Ishikawa (cell line): Measurements from ENCODE around the gene ANKRD28.

ENCODE experiments used
- CEBPB ChIP-seq: IDR thresholded peaks from 2 replicates; pipeline ENCODE4 v1.6.1; 2012
- CREB1 ChIP-seq: IDR thresholded peaks from 2 replicates; pipeline ENCODE4 v1.6.1; 2012; ENCODE audit warnings: low read depth
- EGR1 ChIP-seq: IDR thresholded peaks from 2 replicates; pipeline ENCODE4 v1.6.1; 2012
- EP300 ChIP-seq: IDR thresholded peaks from 2 replicates; pipeline ENCODE4 v1.6.1; 2012; ENCODE audit warnings: borderline replicate concordance
- FOXM1 ChIP-seq: IDR thresholded peaks from 2 replicates; pipeline ENCODE4 v1.6.1; 2012; ENCODE audit warnings: low read depth, borderline replicate concordance
- NFIC ChIP-seq: IDR thresholded peaks from 2 replicates; pipeline ENCODE4 v1.6.1; 2012
- RAD21 ChIP-seq: IDR thresholded peaks from 2 replicates; pipeline ENCODE4 v1.6.1; 2012; ENCODE audit warnings: low read depth
- TAF1 ChIP-seq: IDR thresholded peaks from 2 replicates; pipeline ENCODE4 v1.6.1; 2012; ENCODE audit warnings: low read depth, mild to moderate bottlenecking
- TCF12 ChIP-seq: IDR thresholded peaks from 2 replicates; pipeline ENCODE4 v1.6.1; 2012; ENCODE audit warnings: low read depth
- TEAD4 ChIP-seq: IDR thresholded peaks from 2 replicates; pipeline ENCODE4 v1.6.1; 2012
- YY1 ChIP-seq: IDR thresholded peaks from 2 replicates; pipeline ENCODE4 v1.6.1; 2012; ENCODE audit warnings: low read depth
- ZBTB7A ChIP-seq: IDR thresholded peaks from 2 replicates; pipeline ENCODE4 v1.6.1; 2012; ENCODE audit warnings: low read depth
- TF ChIP-seq, protein P1 (sequence below): IDR thresholded peaks from 2 replicates; pipeline ENCODE4 v1.6.1; 2012
- TF ChIP-seq, protein P2 (sequence below): IDR thresholded peaks from 2 replicates; pipeline ENCODE4 v1.6.1; 2012
- TF ChIP-seq, protein P3 (sequence below): IDR thresholded peaks from 2 replicates; pipeline ENCODE4 v1.6.1; 2012; ENCODE audit warnings: low read depth, mild to moderate bottlenecking

ANKRD28 gene

DNA sequence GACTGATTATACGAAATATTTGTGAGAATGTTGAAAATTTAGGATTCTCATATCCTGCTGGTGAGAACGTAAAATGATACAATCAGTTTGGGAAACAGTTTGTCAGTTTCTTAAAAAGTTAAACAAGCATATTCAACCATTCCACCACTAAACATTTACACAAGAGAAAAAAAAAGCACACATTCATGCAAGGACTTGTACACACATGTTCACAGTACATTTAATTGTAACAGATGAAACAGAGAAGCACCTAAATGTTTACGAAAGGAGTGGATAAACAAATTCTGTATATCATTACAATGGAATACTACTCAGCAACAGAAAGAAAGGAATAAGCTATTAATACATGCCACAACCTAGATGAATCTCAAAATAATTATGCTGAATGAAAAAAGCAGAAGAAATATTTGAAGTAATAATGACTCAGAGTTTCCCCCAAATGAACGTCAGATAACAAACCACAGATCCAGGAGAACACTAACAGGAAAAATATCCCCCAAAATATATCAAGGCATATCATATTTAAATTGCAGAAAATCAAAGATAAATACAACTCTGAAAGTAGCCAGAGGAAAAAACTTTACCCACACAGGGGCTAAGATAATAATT is 14.3 kb downstream of the ANKRD28 start:
- TF ChIP-seq NFIC (no peak), EP300 (no peak), FOXM1 (no peak)

DNA sequence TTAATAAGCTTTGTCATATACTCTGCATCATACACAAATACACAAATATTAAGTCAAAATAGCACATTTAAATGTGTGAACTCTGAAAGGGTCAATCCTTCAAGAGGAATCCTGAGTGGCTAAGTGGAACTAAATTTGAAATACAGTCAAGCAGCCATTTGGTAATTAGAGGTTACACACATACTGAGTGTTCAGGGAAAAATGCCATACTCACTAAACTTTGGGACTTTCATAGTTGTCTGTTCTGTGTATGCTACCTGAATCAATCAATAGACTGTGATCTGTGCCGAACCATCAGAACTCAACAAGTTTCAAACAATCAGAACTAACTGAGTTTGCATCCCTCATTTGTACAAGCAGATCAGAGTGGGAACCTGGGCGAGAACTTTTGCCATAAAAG is 15.3 kb downstream of the ANKRD28 start:
- no peak for TF ChIP-seq RAD21
- TF ChIP-seq TCF12, result no peak
- TF ChIP-seq, protein P1, sequence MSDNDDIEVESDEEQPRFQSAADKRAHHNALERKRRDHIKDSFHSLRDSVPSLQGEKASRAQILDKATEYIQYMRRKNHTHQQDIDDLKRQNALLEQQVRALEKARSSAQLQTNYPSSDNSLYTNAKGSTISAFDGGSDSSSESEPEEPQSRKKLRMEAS, result no peak
- TF ChIP-seq, protein P2, sequence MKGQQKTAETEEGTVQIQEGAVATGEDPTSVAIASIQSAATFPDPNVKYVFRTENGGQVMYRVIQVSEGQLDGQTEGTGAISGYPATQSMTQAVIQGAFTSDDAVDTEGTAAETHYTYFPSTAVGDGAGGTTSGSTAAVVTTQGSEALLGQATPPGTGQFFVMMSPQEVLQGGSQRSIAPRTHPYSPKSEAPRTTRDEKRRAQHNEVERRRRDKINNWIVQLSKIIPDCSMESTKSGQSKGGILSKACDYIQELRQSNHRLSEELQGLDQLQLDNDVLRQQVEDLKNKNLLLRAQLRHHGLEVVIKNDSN, result no peak
- TF ChIP-seq CEBPB, result no peak
- no peak for TF ChIP-seq EGR1
- no peak for TF ChIP-seq TAF1
- TF ChIP-seq YY1, result no peak
- TF ChIP-seq TEAD4, result no peak
- no peak for TF ChIP-seq EP300
- no peak for TF ChIP-seq FOXM1
- TF ChIP-seq ZBTB7A, result no peak
- no peak for TF ChIP-seq CREB1
- no peak for TF ChIP-seq NFIC
- TF ChIP-seq, protein P3, sequence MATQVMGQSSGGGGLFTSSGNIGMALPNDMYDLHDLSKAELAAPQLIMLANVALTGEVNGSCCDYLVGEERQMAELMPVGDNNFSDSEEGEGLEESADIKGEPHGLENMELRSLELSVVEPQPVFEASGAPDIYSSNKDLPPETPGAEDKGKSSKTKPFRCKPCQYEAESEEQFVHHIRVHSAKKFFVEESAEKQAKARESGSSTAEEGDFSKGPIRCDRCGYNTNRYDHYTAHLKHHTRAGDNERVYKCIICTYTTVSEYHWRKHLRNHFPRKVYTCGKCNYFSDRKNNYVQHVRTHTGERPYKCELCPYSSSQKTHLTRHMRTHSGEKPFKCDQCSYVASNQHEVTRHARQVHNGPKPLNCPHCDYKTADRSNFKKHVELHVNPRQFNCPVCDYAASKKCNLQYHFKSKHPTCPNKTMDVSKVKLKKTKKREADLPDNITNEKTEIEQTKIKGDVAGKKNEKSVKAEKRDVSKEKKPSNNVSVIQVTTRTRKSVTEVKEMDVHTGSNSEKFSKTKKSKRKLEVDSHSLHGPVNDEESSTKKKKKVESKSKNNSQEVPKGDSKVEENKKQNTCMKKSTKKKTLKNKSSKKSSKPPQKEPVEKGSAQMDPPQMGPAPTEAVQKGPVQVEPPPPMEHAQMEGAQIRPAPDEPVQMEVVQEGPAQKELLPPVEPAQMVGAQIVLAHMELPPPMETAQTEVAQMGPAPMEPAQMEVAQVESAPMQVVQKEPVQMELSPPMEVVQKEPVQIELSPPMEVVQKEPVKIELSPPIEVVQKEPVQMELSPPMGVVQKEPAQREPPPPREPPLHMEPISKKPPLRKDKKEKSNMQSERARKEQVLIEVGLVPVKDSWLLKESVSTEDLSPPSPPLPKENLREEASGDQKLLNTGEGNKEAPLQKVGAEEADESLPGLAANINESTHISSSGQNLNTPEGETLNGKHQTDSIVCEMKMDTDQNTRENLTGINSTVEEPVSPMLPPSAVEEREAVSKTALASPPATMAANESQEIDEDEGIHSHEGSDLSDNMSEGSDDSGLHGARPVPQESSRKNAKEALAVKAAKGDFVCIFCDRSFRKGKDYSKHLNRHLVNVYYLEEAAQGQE, result no peak

DNA sequence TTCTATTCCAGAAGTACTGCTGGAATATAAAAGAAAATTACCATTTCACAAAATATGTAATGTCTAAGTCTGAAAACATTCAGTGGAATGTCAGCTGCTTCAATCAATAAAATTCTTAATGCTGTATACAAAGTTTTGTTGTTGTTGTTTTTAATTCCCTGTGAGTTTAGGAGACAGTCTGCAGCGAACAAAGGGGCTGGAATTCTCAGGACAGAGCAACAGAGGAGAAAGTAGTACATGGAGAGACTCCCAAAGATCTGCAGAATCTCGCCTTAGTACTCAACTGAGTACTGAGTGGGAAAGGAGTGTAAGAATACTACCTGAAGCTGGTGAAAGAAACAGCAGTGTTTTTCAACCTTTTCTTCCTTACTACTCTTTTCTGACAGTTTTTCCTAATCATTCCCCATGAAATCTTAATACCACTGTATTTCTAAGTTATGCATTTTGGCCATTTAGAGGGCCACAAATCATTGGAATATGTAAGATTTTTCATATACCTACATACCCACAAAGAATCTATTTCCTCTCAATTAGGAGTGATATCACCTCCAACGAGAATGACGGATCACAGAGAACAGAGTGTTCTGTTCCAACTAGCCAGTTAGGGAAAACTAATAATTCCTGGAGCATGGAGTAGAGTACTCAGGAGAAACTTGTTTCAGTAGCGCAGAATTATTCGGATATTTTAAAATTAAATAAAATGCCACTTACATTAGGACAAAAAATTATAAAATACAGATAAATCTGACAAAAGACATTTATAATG is 16.0 kb downstream of the ANKRD28 start:
- no peak for TF ChIP-seq TEAD4
- no peak for TF ChIP-seq ZBTB7A
- TF ChIP-seq NFIC, result no peak

DNA sequence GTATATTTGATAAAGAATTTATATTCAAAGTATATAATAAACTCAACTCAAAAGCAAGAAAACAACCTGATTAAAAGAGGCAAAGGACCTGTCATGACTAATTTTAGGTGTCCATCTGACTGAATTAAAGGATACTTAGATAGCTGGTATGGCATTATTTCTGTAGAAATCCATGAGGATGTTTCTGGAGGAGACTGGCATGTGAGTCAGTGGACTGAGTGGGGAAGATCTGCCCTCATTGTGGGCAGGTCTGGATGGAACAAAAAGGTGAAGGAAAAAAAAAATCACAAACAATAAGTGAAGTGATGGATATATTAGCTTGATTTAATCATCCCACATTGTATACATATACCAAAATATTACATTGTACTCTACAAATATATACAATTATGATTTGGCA is 16.6 kb downstream of the ANKRD28 start:
- TF ChIP-seq NFIC (no peak), EP300 (no peak), FOXM1 (no peak), TCF12 (no peak), TEAD4 (no peak), YY1 (no peak), CEBPB (no peak), EGR1 (no peak)
- TF ChIP-seq, protein P1, result no peak

DNA sequence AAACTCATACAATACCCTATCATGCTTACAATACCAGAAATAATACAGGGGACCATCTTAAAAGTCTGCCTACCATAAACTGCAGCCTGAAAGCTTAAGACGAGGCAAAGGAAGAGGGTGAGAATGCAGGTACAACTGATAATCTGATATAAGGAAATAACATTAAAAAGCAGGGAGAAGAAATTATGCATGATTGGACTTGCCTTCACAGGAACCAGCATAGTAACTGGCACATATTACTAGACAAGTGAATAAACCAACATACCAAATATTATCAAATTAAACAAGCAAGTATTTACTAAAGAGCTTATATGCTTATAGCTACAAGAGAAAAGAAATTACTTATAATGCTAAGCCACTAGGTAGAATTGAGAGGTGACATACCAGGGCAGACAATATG is 18.7 kb downstream of the ANKRD28 start:
- TF ChIP-seq EGR1, result no peak
- TF ChIP-seq EP300, result no peak
- TF ChIP-seq, protein P2, result no peak
- TF ChIP-seq NFIC, result no peak
- TF ChIP-seq, protein P1, result no peak
- TF ChIP-seq TEAD4, result no peak
- TF ChIP-seq TCF12, result no peak
- no peak for TF ChIP-seq CREB1
- TF ChIP-seq FOXM1, result no peak
- no peak for TF ChIP-seq YY1
- TF ChIP-seq TAF1, result no peak
- no peak for TF ChIP-seq RAD21

DNA sequence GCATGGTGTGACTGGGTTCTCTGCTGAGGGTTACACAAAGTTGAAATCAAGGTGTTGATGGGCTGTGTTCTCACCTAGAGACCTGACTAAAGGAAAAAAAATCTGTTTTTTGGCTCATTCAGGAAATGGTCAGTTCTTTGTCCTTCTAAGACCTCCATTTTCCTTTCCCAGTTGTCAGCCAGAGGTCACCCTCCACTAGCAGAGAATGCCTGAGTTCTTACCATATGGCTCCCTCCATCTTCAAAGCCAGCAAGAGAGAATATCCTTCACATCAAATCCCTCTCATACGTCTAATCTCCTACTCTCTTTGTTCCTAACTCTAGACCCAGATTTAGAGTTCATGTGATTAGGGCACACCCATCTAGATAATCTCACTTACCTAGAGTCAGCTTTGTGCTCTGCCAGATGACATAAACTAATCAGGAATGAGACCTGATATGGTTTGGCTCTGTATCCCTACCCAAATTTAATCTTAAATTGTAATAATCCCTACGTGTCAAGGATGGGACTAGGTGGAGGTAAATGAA is 19.4 kb downstream of the ANKRD28 start:
- no peak for TF ChIP-seq FOXM1
- no peak for TF ChIP-seq TEAD4
- no peak for TF ChIP-seq TCF12
- no peak for TF ChIP-seq EP300
- no peak for TF ChIP-seq YY1
- TF ChIP-seq CEBPB, result no peak
- TF ChIP-seq, protein P1, result no peak
- TF ChIP-seq CREB1, result no peak
- TF ChIP-seq TAF1, result no peak
- TF ChIP-seq ZBTB7A, result no peak
- no peak for TF ChIP-seq RAD21

DNA sequence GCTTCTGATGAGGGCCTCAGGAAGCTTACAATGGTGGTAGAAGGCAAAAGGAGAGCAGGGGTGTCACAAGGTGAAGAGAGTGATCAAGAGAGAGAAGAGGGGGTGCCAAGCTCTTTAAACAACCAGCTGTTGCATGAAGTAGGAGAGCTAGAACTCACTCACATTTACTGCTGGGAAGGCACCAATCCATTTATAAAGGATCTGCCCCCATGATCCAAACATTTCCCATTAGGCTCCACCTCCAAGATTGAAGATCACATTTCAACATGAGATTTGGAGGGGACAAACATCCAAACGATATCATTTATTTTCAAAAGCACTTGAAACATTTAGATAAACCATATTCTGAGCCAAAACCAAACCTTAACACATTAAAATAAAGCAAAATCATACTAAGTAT is 26.3 kb downstream of the ANKRD28 start:
- TF ChIP-seq EP300 (no peak), ZBTB7A (no peak), YY1 (no peak), TCF12 (no peak), FOXM1 (no peak), CEBPB (no peak), RAD21 (no peak), TAF1 (no peak), CREB1 (no peak), NFIC (no peak), TEAD4 (no peak), EGR1 (no peak)
- TF ChIP-seq, protein P2, result no peak
- TF ChIP-seq, protein P1, result no peak
- TF ChIP-seq, protein P3, result no peak
